ENCODE data around the gene LIX1L. TPM values are rescaled to one million over a fixed set of nuclear protein-coding genes. Genes with fewer than 3 reads are reported as not detected.

Gene LIX1L
- total RNA-seq (10 to 100 TPM; 64.5 to 66.1 TPM), polyA plus RNA-seq (10 to 100 TPM; 35.3 to 35.7 TPM)

- H3K36me3 Mint-ChIP-seq: peaks cover 0 to 16% of the 10 kb centered on the region in 2 donors
- no peaks in the 10 kb centered on the region for H3K27me3 Mint-ChIP-seq
- Histone ChIP-seq H3K36me3 (ENCODE audit: insufficient read depth, low read length) (no peaks in the 10 kb centered on the region), H3K4me3 (ENCODE audit: low read length in 2 of 2) (peak within 1 kb of the TSS; percentile 31 to 63), H3K4me1 (ENCODE audit: insufficient read depth, low read length) (peaks cover 65% of the 10 kb centered on the region), H3K9me3 (ENCODE audit: control insufficient read depth in 1 of 2, low read length in 2 of 2) (no peaks in the 10 kb centered on the region), H3K27ac (ENCODE audit: low read depth, low read length) (peak within 1 kb of the TSS; percentile 81), H3K27me3 (ENCODE audit: insufficient read depth, low read length) (no peaks in the 10 kb centered on the region)
- no peaks in the 10 kb centered on the region for H3K9me3 Mint-ChIP-seq
- intact Hi-C loops (cut with micrococcal nuclease): loop anchor here (1.0 to 5.0 kb wide), 3 partner anchors 19 to 40 kb away; partner anchors contain the start of genes PEX11B and RBM8A
- peak within 1 kb of the TSS; percentile 89 to 99 (median 96) for H3K4me3 Mint-ChIP-seq
- ChIA-PET POLR2A (ENCODE audit: partially characterized antibody) (interaction anchor here (0.7 to 17.4 kb wide), 25 partner anchors 9 to 134 kb away, joined by 3 to 444 read pairs (median 6); partner anchors contain the start of genes ANKRD35, HJV, NUDT17 and PEX11B), CTCF (ENCODE audit: partially characterized antibody) (interaction anchor here (0.7 to 3.5 kb wide), 18 partner anchors 15 to 112 kb away, joined by 3 to 30 read pairs (median 4); partner anchors contain the start of genes ITGA10, NUDT17, PIAS3 and RBM8A)
- peak; percentile 92 to 98 (median 94) for DNase-seq
- H3K4me1 Mint-ChIP-seq: peaks cover 55 to 88% (median 65%) of the 10 kb centered on the region in 4 donors
- H3K27ac Mint-ChIP-seq: peak within 1 kb of the TSS; percentile 89 to 99 (median 97)
Observed at GRCh38 chr1:145957443-145958319, at the start of gene LIX1L. Gene LIX1L (minus strand): TSS chr1:145958017. CDS start chr1:145957927, 90 bp downstream.

- intact Hi-C loops (cut with micrococcal nuclease): no loop called here
- no peaks in the 10 kb centered on the region for H3K9me3 ChIP-seq (ENCODE audit: control insufficient read depth in 1 of 2, low read length in 2 of 2)
- H3K4me3 ChIP-seq (ENCODE audit: low read length in 2 of 2): no peak overlapping the region
- Mint-ChIP-seq H3K27ac (peak overlapping the region; percentile 57 to 93 (median 84)), H3K9me3 (peaks cover 0 to 2% (median 0%) of the 10 kb centered on the region in 8 donors), H3K27me3 (no peaks in the 10 kb centered on the region), H3K36me3 (peaks cover 0 to 10% of the 10 kb centered on the region in 2 donors), H3K4me1 (peaks cover 46 to 85% (median 65%) of the 10 kb centered on the region in 4 donors), H3K4me3 (peak overlapping the region in 7 of 8 donors; percentile 17 to 81 (median 62))
- H3K27me3 ChIP-seq (ENCODE audit: insufficient read depth, low read length): no peaks in the 10 kb centered on the region
- POLR2A ChIA-PET (ENCODE audit: partially characterized antibody): interaction anchor here (0.6 to 29.8 kb wide), 3 partner anchors 15 to 37 kb away, joined by 4 to 1967 read pairs (median 14); partner anchors contain the start of genes ANKRD34A, POLR3GL and TXNIP
- peaks cover 88% of the 10 kb centered on the region for H3K4me1 ChIP-seq (ENCODE audit: insufficient read depth, low read length)
- DNase-seq: no peak
- CTCF ChIA-PET (ENCODE audit: partially characterized antibody): interaction anchor here (1.2 to 16.1 kb wide), 6 partner anchors 6 to 156 kb away, joined by 3 to 447 read pairs (median 87); partner anchors contain the start of genes NUDT17 and TXNIP
- no peak overlapping the region for H3K27ac ChIP-seq (ENCODE audit: low read depth, low read length)
- H3K36me3 ChIP-seq (ENCODE audit: insufficient read depth, low read length): no peaks in the 10 kb centered on the region
Observed at GRCh38 chr1:146001709-146002108, 43.9 kb upstream of the LIX1L start.

- Histone ChIP-seq H3K4me3 (ENCODE audit: low read length in 2 of 2) (peak overlapping the region; percentile 55), H3K27me3 (ENCODE audit: insufficient read depth, low read length) (no peaks in the 10 kb centered on the region), H3K27ac (ENCODE audit: low read depth, low read length) (peak overlapping the region; percentile 75), H3K9me3 (ENCODE audit: control insufficient read depth in 1 of 2, low read length in 2 of 2) (no peaks in the 10 kb centered on the region), H3K4me1 (ENCODE audit: insufficient read depth, low read length) (peaks cover 68% of the 10 kb centered on the region), H3K36me3 (ENCODE audit: insufficient read depth, low read length) (peaks cover 16% of the 10 kb centered on the region)
- CTCF ChIA-PET (ENCODE audit: partially characterized antibody): interaction anchor here (2.1 to 16.1 kb wide), 3 partner anchors 8 to 21 kb away, joined by 6 to 224 read pairs (median 168); no protein-coding TSS in a partner anchor
- DNase-seq: peak; percentile 56 to 74 (median 65)
- Mint-ChIP-seq H3K27me3 (no peaks in the 10 kb centered on the region), H3K9me3 (peaks cover 0 to 12% (median 2%) of the 10 kb centered on the region in 8 donors), H3K4me1 (peaks cover 33 to 73% (median 47%) of the 10 kb centered on the region in 4 donors), H3K36me3 (peaks cover 20 to 32% of the 10 kb centered on the region in 2 donors), H3K4me3 (peak overlapping the region; percentile 96 to 99 (median 98)), H3K27ac (peak overlapping the region; percentile 87 to 99 (median 97))
- intact Hi-C loops (cut with micrococcal nuclease): loop anchor here (5.0 kb wide), 1 partner anchor 37 kb away; the partner anchor contains the start of genes ANKRD34A and POLR3GL
- POLR2A ChIA-PET (ENCODE audit: partially characterized antibody): interaction anchor here (0.7 to 29.8 kb wide), 6 partner anchors 1 to 141 kb away, joined by 3 to 1967 read pairs (median 246); partner anchors contain the start of genes ANKRD34A, LIX1L, PIAS3 and POLR3GL
Observed at GRCh38 chr1:145999321-146000024, 41.7 kb upstream of the LIX1L start.

GRCh38 chr1:145997718-145998023, 39.9 kb upstream of the LIX1L start:
- Histone ChIP-seq H3K27ac (ENCODE audit: low read depth, low read length) (peak overlapping the region; percentile 75), H3K27me3 (ENCODE audit: insufficient read depth, low read length) (no peaks in the 10 kb centered on the region), H3K9me3 (ENCODE audit: control insufficient read depth in 1 of 2, low read length in 2 of 2) (no peaks in the 10 kb centered on the region), H3K4me3 (ENCODE audit: low read length in 2 of 2) (peak overlapping the region; percentile 97 to 99), H3K4me1 (ENCODE audit: insufficient read depth, low read length) (peaks cover 64% of the 10 kb centered on the region), H3K36me3 (ENCODE audit: insufficient read depth, low read length) (peaks cover 34% of the 10 kb centered on the region)
- peak in 1 of 5 donors; percentile 60 for DNase-seq
- Mint-ChIP-seq H3K9me3 (peaks cover 0 to 19% (median 2%) of the 10 kb centered on the region in 8 donors), H3K36me3 (peaks cover 38 to 50% of the 10 kb centered on the region in 2 donors), H3K27me3 (no peaks in the 10 kb centered on the region), H3K4me3 (peak overlapping the region; percentile 96 to 99 (median 98)), H3K27ac (peak overlapping the region; percentile 96 to 99 (median 97)), H3K4me1 (peaks cover 34 to 86% (median 46%) of the 10 kb centered on the region in 4 donors)
- ChIA-PET CTCF (ENCODE audit: partially characterized antibody) (interaction anchor here (0.7 to 16.1 kb wide), 6 partner anchors 9 to 139 kb away, joined by 3 to 224 read pairs (median 6); partner anchors contain the start of gene PIAS3), POLR2A (ENCODE audit: partially characterized antibody) (interaction anchor here (0.8 to 29.8 kb wide), 10 partner anchors 2 to 152 kb away, joined by 3 to 1967 read pairs (median 41); partner anchors contain the start of genes ANKRD34A, LIX1L, NUDT17 and PEX11B)
- intact Hi-C loops (cut with micrococcal nuclease): loop anchor here (1.0 to 5.0 kb wide), 5 partner anchors 9 to 79 kb away; partner anchors contain the start of genes ANKRD34A, PEX11B and POLR3GL

- peaks cover 38 to 89% (median 50%) of the 10 kb centered on the region in 4 donors for H3K4me1 Mint-ChIP-seq
- H3K4me1 ChIP-seq (ENCODE audit: insufficient read depth, low read length): peaks cover 64% of the 10 kb centered on the region
Observed at GRCh38 chr1:145997016-145997717, 39.4 kb upstream of the LIX1L start.

More at GRCh38 chr1:145997016-145997717, 39.4 kb upstream of the LIX1L start:
- H3K27ac Mint-ChIP-seq: peak overlapping the region; percentile 96 to 99 (median 97)
- DNase-seq: peak; percentile 77 to 84 (median 80)
- peaks cover 43 to 54% of the 10 kb centered on the region in 2 donors for H3K36me3 Mint-ChIP-seq
- peaks cover 0 to 19% (median 2%) of the 10 kb centered on the region in 8 donors for H3K9me3 Mint-ChIP-seq
- Histone ChIP-seq H3K36me3 (ENCODE audit: insufficient read depth, low read length) (peaks cover 37% of the 10 kb centered on the region), H3K27ac (ENCODE audit: low read depth, low read length) (peak overlapping the region; percentile 75), H3K4me3 (ENCODE audit: low read length in 2 of 2) (peak overlapping the region; percentile 97 to 99), H3K27me3 (ENCODE audit: insufficient read depth, low read length) (no peaks in the 10 kb centered on the region), H3K9me3 (ENCODE audit: control insufficient read depth in 1 of 2, low read length in 2 of 2) (no peaks in the 10 kb centered on the region)
- intact Hi-C loops (cut with micrococcal nuclease): loop anchor here (1.0 to 5.0 kb wide), 5 partner anchors 9 to 79 kb away; partner anchors contain the start of genes ANKRD34A, PEX11B and POLR3GL
- peak overlapping the region; percentile 96 to 99 (median 98) for H3K4me3 Mint-ChIP-seq
- no peaks in the 10 kb centered on the region for H3K27me3 Mint-ChIP-seq
- POLR2A ChIA-PET (ENCODE audit: partially characterized antibody): interaction anchor here (1.0 to 29.8 kb wide), 14 partner anchors 3 to 151 kb away, joined by 3 to 1967 read pairs (median 18); partner anchors contain the start of genes ANKRD34A, LIX1L, NUDT17 and PEX11B
- CTCF ChIA-PET (ENCODE audit: partially characterized antibody): interaction anchor here (1.3 to 16.1 kb wide), 6 partner anchors 10 to 140 kb away, joined by 3 to 224 read pairs (median 6); no protein-coding TSS in a partner anchor

All from CD4-positive, alpha-beta memory T cell (primary cell).